ENCODE data around the gene FOXA3.

FOXA3 gene

DNA sequence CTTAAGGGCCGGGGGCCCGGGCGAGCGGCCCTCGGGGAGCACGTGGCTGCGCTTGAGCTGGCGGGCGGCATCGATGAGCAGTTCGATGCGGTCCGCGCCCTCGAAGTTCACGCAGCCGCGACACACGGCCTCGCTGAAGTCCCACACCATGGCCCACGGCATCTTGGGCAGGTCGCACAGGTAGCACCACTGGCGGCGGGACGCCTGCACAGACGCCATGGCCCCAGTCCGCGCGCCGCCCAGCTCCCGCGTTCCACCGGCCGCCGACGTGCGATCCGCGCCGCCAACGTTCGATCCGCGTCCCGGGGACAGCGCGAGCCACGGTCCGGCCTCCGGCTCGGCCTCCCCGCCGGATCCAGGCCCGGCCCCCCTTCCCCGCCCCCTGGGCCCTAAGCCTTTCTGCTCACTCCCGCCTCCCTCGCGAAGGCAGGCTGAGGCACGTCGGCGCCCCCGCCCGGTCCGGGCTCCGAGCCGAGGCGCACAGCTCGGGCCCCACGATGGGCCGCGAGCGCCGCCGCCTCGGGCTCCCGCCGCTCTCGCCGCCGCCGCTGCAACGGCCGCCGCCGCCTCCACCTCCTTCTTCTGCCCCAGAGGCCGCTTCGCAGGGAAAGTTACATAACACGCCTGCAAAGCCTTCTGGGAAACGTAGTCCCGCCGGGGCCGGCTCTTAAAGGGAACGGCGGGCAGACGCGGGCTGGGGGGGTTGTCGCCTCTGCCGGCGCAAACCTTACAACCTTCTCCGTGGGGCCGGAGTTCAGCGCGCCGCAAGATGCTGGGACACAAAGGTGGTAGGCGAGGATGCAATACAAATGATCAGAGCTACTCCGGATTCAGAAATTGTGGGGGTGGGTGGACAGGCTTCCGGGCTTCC, 21.7 kb downstream of the FOXA3 start, which contains the start of gene IRF2BP1 (continued):
- TF ChIP-seq ZNF302 (tag by site-specific recombination; IDR thresholded peaks at IDR 0.05; ENCODE audit: low read depth) (no peak), ZNF629 (tag by site-specific recombination; IDR thresholded peaks at IDR 0.05) (no peak), ZFHX2 (tag by site-specific recombination; conservative IDR thresholded peaks at IDR 0.05) (peak; percentile 18; the same call in 1 of the 2 replicates), ELK4 (IDR thresholded peaks at IDR 0.05; ENCODE audit: borderline replicate concordance, low read depth, low read length) (no peak), ZFP37 (tag by site-specific recombination; IDR thresholded peaks at IDR 0.05) (no peak), WT1 (tag by site-specific recombination; IDR thresholded peaks at IDR 0.05) (no peak), ZNF677 (tag by site-specific recombination; IDR thresholded peaks at IDR 0.05) (no peak), ZNF202 (tag by site-specific recombination; IDR thresholded peaks at IDR 0.05; ENCODE audit: borderline replicate concordance) (no peak), SP2 (tag by site-specific recombination; IDR thresholded peaks at IDR 0.05) (peak; percentile 5), ZBTB26 (tag by site-specific recombination; optimal IDR thresholded peaks at IDR 0.05) (peak; percentile 84), ZNF747 (tag by site-specific recombination; IDR thresholded peaks at IDR 0.05) (no peak), ZNF449 (tag by site-specific recombination; IDR thresholded peaks at IDR 0.05) (peak; percentile 21; the same call in 1 of the 2 replicates), ZNF121 (tag by site-specific recombination; IDR thresholded peaks at IDR 0.05) (no peak), ZNF211 (tag by site-specific recombination; IDR thresholded peaks at IDR 0.05; ENCODE audit: low read depth) (no peak), ZNF248 (tag by site-specific recombination; IDR thresholded peaks at IDR 0.05) (no peak), ZNF2 (tag by site-specific recombination; IDR thresholded peaks at IDR 0.05) (no peak), ZNF561 (tag by site-specific recombination; IDR thresholded peaks at IDR 0.05; ENCODE audit: borderline replicate concordance) (no peak), ZNF341 (tag by site-specific recombination; IDR thresholded peaks at IDR 0.05; ENCODE audit: low read depth) (peak; percentile 69; the same call in 1 of the 2 replicates), ZNF645 (tag by site-specific recombination; IDR thresholded peaks at IDR 0.05) (no peak), ZNF707 (tag by site-specific recombination; IDR thresholded peaks at IDR 0.05) (no peak), KLF9 (tag by site-specific recombination; IDR thresholded peaks at IDR 0.05; ENCODE audit: low read depth) (peak; percentile 45)
- TF ChIP-seq, protein P1, sequence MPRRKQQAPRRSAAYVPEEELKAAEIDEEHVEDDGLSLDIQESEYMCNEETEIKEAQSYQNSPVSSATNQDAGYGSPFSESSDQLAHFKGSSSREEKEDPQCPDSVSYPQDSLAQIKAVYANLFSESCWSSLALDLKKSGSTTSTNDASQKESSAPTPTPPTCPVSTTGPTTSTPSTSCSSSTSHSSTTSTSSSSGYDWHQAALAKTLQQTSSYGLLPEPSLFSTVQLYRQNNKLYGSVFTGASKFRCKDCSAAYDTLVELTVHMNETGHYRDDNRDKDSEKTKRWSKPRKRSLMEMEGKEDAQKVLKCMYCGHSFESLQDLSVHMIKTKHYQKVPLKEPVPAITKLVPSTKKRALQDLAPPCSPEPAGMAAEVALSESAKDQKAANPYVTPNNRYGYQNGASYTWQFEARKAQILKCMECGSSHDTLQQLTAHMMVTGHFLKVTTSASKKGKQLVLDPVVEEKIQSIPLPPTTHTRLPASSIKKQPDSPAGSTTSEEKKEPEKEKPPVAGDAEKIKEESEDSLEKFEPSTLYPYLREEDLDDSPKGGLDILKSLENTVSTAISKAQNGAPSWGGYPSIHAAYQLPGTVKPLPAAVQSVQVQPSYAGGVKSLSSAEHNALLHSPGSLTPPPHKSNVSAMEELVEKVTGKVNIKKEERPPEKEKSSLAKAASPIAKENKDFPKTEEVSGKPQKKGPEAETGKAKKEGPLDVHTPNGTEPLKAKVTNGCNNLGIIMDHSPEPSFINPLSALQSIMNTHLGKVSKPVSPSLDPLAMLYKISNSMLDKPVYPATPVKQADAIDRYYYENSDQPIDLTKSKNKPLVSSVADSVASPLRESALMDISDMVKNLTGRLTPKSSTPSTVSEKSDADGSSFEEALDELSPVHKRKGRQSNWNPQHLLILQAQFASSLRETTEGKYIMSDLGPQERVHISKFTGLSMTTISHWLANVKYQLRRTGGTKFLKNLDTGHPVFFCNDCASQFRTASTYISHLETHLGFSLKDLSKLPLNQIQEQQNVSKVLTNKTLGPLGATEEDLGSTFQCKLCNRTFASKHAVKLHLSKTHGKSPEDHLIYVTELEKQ (tag by site-specific recombination; IDR thresholded peaks at IDR 0.05; ENCODE audit: borderline replicate concordance), result no peak
- TF ChIP-seq, protein P2, sequence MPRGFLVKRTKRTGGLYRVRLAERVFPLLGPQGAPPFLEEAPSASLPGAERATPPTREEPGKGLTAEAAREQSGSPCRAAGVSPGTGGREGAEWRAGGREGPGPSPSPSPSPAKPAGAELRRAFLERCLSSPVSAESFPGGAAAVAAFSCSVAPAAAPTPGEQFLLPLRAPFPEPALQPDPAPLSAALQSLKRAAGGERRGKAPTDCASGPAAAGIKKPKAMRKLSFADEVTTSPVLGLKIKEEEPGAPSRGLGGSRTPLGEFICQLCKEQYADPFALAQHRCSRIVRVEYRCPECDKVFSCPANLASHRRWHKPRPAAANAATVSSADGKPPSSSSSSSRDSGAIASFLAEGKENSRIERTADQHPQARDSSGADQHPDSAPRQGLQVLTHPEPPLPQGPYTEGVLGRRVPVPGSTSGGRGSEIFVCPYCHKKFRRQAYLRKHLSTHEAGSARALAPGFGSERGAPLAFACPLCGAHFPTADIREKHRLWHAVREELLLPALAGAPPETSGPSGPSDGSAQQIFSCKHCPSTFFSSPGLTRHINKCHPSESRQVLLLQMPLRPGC (tag by site-specific recombination; IDR thresholded peaks at IDR 0.05), result no peak
- TF ChIP-seq, protein P3, sequence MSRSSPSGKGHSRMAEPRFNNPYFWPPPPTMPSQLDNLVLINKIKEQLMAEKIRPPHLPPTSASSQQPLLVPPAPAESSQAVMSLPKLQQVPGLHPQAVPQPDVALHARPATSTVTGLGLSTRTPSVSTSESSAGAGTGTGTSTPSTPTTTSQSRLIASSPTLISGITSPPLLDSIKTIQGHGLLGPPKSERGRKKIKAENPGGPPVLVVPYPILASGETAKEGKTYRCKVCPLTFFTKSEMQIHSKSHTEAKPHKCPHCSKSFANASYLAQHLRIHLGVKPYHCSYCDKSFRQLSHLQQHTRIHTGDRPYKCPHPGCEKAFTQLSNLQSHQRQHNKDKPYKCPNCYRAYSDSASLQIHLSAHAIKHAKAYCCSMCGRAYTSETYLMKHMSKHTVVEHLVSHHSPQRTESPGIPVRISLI (tag by site-specific recombination; IDR thresholded peaks at IDR 0.05), result no peak
- TF ChIP-seq, protein P4, sequence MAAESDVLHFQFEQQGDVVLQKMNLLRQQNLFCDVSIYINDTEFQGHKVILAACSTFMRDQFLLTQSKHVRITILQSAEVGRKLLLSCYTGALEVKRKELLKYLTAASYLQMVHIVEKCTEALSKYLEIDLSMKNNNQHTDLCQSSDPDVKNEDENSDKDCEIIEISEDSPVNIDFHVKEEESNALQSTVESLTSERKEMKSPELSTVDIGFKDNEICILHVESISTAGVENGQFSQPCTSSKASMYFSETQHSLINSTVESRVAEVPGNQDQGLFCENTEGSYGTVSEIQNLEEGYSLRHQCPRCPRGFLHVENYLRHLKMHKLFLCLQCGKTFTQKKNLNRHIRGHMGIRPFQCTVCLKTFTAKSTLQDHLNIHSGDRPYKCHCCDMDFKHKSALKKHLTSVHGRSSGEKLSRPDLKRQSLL (tag by site-specific recombination; IDR thresholded peaks at IDR 0.05), result 0 out of 2 replicates have a peak, but pooled peaks have one; percentile 37

Measured in HEK293 (cell line).